Activated T-cell treated with anti-CD3 and anti-CD28 coated beads, Interleukin-2, amount 50 U/mL, for 1 hour (primary cell): ENCODE measurements around the gene ATP2A3.

Source experiments
- DNase-seq: peaks from one replicate; pipeline ENCODE4 v3.0.0-alpha.2; 2020

The ATP2A3 gene

DNA sequence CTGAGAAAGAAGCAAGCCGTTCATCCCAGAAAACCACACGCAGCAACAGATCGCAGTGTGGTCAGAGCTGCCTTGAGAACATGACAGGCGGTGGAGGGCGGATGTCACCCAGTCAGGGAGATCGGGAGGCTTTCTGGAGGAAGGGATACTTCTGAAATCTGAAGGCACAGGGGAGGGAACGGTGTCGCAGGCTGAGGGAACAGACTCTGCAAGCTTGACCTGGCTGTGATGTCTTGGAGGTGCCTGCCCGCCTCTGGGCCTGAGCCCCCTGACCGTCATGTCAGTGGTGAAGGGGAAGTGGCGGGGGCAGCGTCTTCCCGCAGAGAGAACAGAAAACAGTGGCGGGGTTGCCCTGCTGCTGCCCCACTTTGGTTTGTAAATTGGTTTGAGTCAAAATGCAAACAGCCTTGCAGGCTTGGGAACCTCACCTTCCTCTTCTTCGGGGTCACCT is 8.1 kb upstream of the ATP2A3 start:
- no peak for DNase-seq

- no peak for DNase-seq
Measured at GRCh38 chr17:3970668-3971067, 6.4 kb upstream of the ATP2A3 start.

DNA sequence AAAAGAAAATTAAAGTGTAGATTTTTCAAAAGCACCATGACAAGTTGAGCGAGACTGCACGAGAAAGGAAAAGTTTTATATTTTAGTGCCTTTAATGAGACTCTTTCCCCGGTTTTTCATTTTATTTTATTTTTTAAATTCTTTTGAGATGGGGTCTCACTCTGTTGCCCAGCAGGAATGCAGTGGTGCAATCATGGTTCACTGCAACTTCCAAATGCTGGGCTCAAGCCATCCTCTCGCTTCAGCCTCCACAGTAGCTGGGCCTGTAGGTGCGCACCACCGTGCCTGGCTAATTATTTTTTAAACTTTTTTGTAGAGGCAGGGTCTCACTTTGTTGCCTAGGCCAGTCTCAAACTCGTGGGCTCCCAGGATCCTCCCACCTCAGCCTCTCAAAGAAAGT is 5.7 kb upstream of the ATP2A3 start:
- no peak for DNase-seq

DNA sequence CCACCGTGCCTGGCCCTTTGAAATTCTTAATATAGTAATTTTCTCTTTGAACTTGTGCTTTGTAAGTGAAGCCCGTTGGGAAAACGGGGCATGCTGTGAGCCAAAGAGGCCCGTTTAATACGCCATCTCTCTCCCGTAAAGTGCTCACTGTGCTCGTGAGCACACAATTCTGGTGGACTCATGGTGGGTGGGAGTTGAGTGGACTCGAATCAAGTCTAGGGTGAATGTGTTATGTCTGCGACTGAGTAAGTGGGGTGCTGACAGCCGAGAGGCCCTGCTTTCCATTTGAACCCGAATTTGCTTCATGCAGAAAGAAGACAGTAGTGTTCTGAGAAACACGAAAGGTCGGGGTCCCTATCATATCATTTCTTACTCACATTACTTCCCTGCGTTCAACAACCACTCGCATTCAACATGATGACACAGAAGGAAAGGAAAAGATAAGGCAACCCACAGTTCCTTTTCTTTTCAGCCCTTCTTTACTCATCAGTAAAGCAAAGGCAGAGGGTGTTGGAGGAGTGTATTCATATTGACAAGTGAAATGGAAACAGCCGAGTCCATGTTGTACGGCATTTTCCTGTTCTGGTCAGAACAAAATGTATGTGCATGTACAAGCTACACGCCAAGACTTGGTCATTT is 4.8 kb upstream of the ATP2A3 start:
- no peak for DNase-seq

DNA sequence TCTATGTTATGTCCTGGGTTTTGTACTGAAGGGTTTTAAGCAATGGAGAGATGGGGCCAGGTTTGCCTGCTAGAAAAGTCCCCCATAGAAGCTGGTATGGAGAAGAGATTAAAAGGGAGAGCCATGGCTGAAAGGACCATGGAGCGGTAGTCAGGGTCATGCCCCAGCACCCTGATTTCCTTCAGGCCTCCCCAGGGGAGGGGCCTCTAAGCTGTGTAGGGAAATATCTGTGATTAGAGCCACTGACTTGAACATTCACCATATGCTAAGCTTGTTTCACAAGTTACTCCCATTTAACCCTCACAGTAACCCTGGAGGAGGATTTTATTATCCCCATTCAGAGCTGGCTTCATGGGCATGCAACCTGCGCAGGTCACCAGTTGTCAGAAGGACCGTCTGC is 3.8 kb upstream of the ATP2A3 start:
- DNase-seq: no peak

- DNase-seq: no peak
Measured at GRCh38 chr17:3966720-3967363, 2.6 kb upstream of the ATP2A3 start.

DNA sequence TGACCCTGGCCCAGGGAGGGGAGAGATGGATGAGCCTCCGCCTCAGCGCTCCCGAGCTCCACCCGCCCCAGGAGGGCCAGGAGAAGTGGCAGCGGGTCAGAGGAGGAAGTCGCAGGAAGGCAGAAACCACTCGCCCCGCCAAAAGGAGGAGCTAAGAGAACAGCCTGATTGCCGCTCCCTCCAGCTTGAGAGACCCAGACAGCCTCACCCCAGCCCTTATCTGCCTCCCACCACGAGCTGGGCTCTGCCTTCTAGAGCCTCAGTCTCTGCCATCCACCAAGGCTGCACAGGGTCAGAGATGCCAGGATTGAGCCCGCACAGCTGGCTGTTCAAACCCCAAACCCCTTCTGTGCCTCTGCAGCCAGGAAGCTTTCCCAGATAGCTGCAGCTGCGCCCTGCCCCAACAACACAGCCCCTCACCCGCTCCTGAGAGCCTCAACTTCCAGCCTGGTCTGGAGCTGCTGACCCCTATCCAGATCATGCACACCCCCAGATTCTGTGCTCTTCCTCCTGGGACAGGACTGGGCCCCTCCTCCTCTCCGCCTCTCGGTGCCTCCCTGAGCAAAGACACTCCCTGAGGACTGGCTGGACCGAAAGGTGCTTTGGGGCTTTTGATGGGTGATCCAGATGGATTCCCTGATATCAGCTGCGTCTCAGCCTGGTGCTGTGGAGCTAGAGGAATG is 1.0 kb upstream of the ATP2A3 start:
- DNase-seq: peak; percentile 70

- DNase-seq: peak; percentile 69
Measured at GRCh38 chr17:3963237-3964201, 718 bp downstream of the ATP2A3 start.

GRCh38 chr17:3962965-3963236 is 1.3 kb downstream of the ATP2A3 start:
- no peak for DNase-seq

DNA sequence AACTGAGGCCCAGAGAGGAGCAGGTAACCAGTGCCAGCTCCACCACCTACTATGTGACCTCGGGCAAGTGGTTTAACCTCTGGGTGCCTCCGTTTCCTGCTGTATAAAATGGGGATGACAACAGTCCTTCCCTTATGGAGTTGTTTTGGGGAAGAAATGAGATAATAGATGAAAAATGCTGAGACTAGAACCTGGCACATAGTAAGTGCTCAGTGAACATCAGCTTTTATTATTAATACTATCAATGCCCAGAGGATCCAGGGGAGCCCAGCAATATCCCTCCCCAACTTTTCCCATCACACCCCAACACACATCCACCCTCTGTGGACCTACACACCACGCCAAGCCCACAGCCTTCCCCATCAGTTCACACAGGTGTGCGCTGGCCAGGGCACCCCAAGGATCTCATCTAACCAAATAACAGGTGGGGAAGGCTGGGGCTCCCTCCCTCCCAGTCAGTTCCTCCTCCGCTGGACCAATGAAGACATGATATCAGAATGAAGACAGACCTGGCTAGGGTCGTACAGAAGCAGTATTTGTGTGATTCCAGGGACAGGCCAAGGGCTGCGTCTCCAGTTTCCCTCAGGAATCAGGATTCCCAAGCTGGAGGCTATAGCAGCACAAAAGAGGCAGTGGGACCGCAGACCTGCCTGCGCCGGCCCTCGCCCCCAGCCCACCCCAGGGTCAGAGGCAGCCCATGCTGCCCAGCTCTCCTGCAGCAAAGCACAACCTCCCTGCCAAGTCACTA is 1.8 kb downstream of the ATP2A3 start:
- no peak for DNase-seq

- DNase-seq: peak; percentile 47
Measured at GRCh38 chr17:3961564-3962047, 2.6 kb downstream of the ATP2A3 start.

DNA sequence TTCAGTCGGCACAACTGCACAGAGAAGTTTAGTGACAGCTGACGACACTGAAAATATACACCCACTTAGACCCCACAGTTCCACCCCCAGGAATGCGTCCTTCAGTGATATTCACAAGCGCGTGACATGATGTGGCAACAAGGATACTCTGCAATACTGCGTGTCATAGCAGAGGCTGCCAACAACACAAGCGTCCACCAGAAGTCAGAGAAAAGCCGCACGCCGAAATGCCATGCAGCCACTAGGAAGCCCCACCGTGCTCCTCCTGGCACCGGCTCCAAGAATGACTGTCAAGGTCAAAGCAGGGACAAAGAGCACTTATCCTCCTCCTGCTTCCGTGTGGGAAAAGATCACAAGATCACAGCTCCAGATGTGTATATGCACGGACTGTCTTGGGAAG is 3.5 kb downstream of the ATP2A3 start:
- no peak for DNase-seq

DNA sequence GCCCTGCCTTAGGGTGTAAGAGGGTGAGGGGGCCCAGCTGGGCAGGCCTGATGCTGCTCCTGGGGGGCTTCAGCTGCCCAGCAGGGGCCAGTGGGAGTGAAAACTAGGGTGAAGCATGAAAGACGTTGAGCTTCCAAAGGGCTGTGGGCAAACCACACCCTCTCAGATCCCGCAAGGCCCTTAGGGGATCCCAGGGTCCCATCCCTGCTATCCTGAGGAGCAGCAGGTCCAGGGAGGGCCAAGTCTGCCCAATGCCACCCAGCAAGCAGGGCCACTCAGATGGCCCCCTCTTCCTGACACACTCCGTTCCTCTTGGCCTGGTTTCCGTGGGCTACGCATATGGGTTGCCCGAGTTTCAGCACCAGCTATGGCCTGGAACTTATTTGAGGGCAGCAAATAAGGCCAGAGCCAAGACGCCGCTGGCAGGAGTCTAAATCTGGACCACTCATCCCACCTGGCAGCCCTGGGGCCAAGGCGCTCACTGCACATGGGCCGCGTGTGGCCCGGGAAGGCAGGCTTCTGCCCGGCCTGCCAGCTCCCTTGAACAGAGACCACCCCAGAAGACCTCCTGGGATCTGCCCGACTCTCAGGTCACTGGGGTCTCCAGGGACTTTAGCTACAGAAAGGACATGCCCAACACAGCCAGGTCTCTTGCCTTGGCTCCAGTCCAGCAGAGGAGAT is 4.2 kb downstream of the ATP2A3 start:
- no peak for DNase-seq

DNA sequence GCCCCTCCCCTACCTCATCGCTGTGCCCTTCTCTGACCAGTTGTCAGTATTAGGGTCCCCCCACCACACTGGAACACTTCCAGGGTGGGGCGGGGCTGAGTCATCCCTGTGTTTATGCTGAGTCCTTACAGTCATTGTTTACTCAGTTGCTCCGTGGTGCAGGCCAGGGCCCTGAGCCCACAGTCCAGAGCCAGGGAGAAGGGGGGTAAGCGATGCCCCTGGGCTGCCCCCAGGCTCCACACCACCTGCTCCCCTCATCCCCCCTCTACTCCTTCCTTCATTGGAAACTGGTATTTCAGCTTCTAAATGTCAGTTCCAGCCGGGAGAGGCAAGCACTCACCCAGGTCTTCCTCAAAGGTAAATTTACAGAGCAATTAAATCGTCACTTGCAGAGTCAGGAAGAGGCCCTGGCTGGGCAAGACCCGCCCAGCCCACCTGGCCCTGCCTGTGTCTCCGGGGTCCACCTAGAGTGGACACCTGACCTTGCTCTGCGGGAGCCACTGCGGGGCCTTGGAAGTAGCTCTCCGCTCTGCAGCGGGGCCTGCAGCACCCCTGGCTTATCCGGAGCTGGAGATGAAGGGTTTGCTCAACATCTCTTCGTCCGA is 4.8 kb downstream of the ATP2A3 start:
- DNase-seq: no peak

GRCh38 chr17:3957735-3958599 is 6.3 kb downstream of the ATP2A3 start:
- DNase-seq: no peak

DNA sequence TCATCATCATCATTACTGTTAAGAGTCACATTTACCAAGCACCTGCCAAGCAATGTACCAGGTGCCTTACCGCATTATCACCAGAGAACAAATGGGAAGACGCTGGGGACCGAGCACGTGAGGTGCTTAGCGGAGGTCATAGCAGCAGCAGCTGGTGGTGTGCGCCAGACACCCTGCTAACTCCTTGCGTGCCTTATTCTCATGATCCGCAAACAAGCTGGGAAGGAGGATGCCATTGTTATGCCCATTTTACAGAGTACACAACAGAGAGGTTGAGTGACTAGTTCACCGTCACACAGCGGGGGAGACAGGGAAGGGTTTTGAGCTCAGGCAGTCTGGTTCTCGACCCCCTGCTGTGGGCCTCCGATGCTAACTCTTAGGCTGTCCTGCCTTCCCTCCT is 7.3 kb downstream of the ATP2A3 start:
- no peak for DNase-seq

DNA sequence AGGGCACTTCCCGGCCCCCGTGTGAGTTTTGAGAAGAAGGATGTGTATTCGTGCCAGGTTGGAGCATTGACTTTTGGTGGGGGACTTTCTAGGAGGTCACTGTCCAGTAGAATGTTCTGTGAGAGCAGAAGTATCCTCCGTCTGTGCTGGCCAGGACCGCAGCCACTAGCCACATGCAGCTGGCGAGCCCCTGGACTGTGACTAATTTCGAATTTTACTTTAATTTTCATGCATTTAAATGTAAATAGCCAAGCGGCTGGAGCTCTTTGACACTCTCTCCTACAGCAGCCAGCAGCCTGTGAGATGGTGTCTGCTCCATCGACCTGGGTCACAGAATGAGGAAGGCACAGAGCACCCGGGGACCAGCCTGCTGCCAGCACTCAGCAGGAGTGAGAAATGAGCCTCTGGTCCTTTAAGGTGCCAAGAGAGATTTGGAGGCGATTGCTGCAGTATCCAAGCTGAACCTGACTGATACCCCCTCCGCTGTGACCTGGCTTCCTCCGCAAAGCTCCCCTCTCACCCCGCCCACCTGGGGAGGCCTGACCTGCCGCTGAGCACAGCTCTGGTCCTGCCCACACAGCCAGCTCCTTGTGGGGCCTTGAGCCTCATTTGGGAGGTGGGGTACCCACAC is 7.8 kb downstream of the ATP2A3 start:
- DNase-seq: no peak

- DNase-seq: no peak
Measured at GRCh38 chr17:3955673-3955988, 8.6 kb downstream of the ATP2A3 start.

GRCh38 chr17:3954976-3955672 is 9.1 kb downstream of the ATP2A3 start:
- no peak for DNase-seq
